Measurements from ENCODE around the gene PRDX1.
"Not testable (repeated sequence)": the region's sequence is repeated elsewhere in the genome, so short reads cannot be mapped to it uniquely, and the experiment has no call there.

PRDX1 gene

GRCh38 chr1:45490626-45491486, 30.8 kb downstream of the PRDX1 start, which contains the start of gene TESK2:
Gene TESK2, minus strand, starts transcription at chr1:45491163. Its CDS starts 33,378 bp downstream, at chr1:45457785.
- peak within 1 kb of the TSS; percentile 85 to 97 for H3K4me3 ChIP-seq (replicated peaks in 1 of 2; ENCODE audit: low read depth in 2 of 2, low read length in 2 of 2)
- peak; percentile 11 for TF ChIP-seq CTCF (IDR thresholded peaks at IDR 0.05; ENCODE audit: low read depth, low read length)
- DNase-seq (ENCODE audit: low read depth in 2 of 2), result peak; percentile 100

GRCh38 chr1:45490121-45490625, 31.5 kb downstream of the PRDX1 start:
- peak overlapping the region; percentile 85 to 97 for H3K4me3 ChIP-seq (replicated peaks in 1 of 2; ENCODE audit: low read depth in 2 of 2, low read length in 2 of 2)
- no peak for TF ChIP-seq CTCF (IDR thresholded peaks at IDR 0.05; ENCODE audit: low read depth, low read length)
- DNase-seq (ENCODE audit: low read depth in 2 of 2), result peak; percentile 28 to 32

GRCh38 chr1:45489379-45489778, 32.3 kb downstream of the PRDX1 start:
- not testable (repeated sequence) for DNase-seq (ENCODE audit: low read depth in 2 of 2)

GRCh38 chr1:45488666-45489377, 32.9 kb downstream of the PRDX1 start:
- no peak for TF ChIP-seq CTCF (IDR thresholded peaks at IDR 0.05; ENCODE audit: low read depth, low read length)
- DNase-seq (ENCODE audit: low read depth in 2 of 2), result no peak

More at GRCh38 chr1:45489379-45489778, 32.3 kb downstream of the PRDX1 start:
- not testable (repeated sequence) for H3K4me3 ChIP-seq (replicated peaks in 1 of 2; ENCODE audit: low read depth in 2 of 2, low read length in 2 of 2)

GRCh38 chr1:45485949-45486348, 35.7 kb downstream of the PRDX1 start:
- H3K4me3 ChIP-seq (replicated peaks in 1 of 2; ENCODE audit: low read depth in 2 of 2, low read length in 2 of 2), result no peak overlapping the region
- no peak for DNase-seq (ENCODE audit: low read depth in 2 of 2)
- TF ChIP-seq CTCF (IDR thresholded peaks at IDR 0.05; ENCODE audit: low read depth, low read length), result no peak

More at GRCh38 chr1:45488666-45489377, 32.9 kb downstream of the PRDX1 start:
- no peak overlapping the region for H3K4me3 ChIP-seq (replicated peaks in 1 of 2; ENCODE audit: low read depth in 2 of 2, low read length in 2 of 2)

- no peak for TF ChIP-seq CTCF (IDR thresholded peaks at IDR 0.05; ENCODE audit: low read depth, low read length)
- DNase-seq (ENCODE audit: low read depth in 2 of 2), result no peak
- no peak overlapping the region for H3K4me3 ChIP-seq (replicated peaks in 1 of 2; ENCODE audit: low read depth in 2 of 2, low read length in 2 of 2)
Observed at GRCh38 chr1:45479039-45479748, 42.5 kb downstream of the PRDX1 start.
